DMS 273 treated with DMSO at 0.1 percent for 48 hours (cell line): ENCODE measurements around the gene DDX42.

Experiments
- DNase-seq: peaks from one replicate; lab custom pipeline; 2025; lab: John Stamatoyannopoulos, UW

DDX42 gene

GRCh38 chr17:63774141-63774968 lies at the start of gene DDX42:
Gene DDX42, plus strand, starts transcription at chr17:63774170. Its CDS starts 12,880 bp downstream, at chr17:63787050.
- DNase-seq, result no peak

GRCh38 chr17:63735691-63736090 lies 38.3 kb upstream of the DDX42 start:
- DNase-seq, result no peak

GRCh38 chr17:63740464-63741142 lies 33.4 kb upstream of the DDX42 start:
- DNase-seq, result no peak

GRCh38 chr17:63741143-63741407 lies 32.9 kb upstream of the DDX42 start:
- DNase-seq, result no peak

- peak; percentile 96 for DNase-seq
Measured at GRCh38 chr17:63741408-63742173, 32.4 kb upstream of the DDX42 start, which contains the start of gene STRADA. Gene STRADA, minus strand, starts transcription at chr17:63741799. Its CDS starts 13,430 bp downstream, at chr17:63728369.

GRCh38 chr17:63751806-63752205 lies 22.2 kb upstream of the DDX42 start:
- DNase-seq, result no peak

GRCh38 chr17:63752707-63753106 lies 21.3 kb upstream of the DDX42 start:
- no peak for DNase-seq

- no peak for DNase-seq
Measured at GRCh38 chr17:63753215-63753614, 20.8 kb upstream of the DDX42 start.

- no peak for DNase-seq
Measured at GRCh38 chr17:63754046-63754445, 19.9 kb upstream of the DDX42 start.

- no peak for DNase-seq
Measured at GRCh38 chr17:63758428-63758827, 15.5 kb upstream of the DDX42 start.

- DNase-seq, result no peak
Measured at GRCh38 chr17:63760771-63761539, 13.0 kb upstream of the DDX42 start.

GRCh38 chr17:63762161-63763078 lies 11.6 kb upstream of the DDX42 start:
- DNase-seq, result no peak

- no peak for DNase-seq
Measured at GRCh38 chr17:63764716-63765115, 9.3 kb upstream of the DDX42 start.

- no peak for DNase-seq
Measured at GRCh38 chr17:63766754-63767153, 7.2 kb upstream of the DDX42 start.

GRCh38 chr17:63768433-63768832 lies 5.5 kb upstream of the DDX42 start:
- DNase-seq, result no peak

- DNase-seq, result no peak
Measured at GRCh38 chr17:63772801-63773271, 1.1 kb upstream of the DDX42 start.

- peak; percentile 97 for DNase-seq
Measured at GRCh38 chr17:63773272-63774140, 464 bp upstream of the DDX42 start, which contains the start of gene CCDC47. Gene CCDC47, minus strand, starts transcription at chr17:63773597. Its CDS starts 7,422 bp downstream, at chr17:63766175.

- no peak for DNase-seq
Measured at GRCh38 chr17:63774969-63775265, 947 bp downstream of the DDX42 start.

GRCh38 chr17:63775420-63775819 lies 1.4 kb downstream of the DDX42 start:
- no peak for DNase-seq

GRCh38 chr17:63780507-63780906 lies 6.5 kb downstream of the DDX42 start:
- no peak for DNase-seq
